A673 (cell line): ENCODE results near the gene PKIB. TPM values are rescaled to one million over a fixed set of nuclear protein-coding genes. Genes with fewer than 3 reads are reported as not detected.

Experiments used
- BruUV-seq: library from RNA; stranded (reverse); fragments of 400-500 nt; replicated peaks from 2 replicates; lab custom pipeline; 2021; lab: Mats Ljungman, UMichigan
- CTCF ChIA-PET: fragments of 300-600 bp; sonication (Branson Sonifier 250); formaldehyde crosslinking; loops from one replicate; lab custom pipeline; 2022; ENCODE audit warnings: antibody characterized with exemption; lab: Charles Lee
- POLR2A ChIA-PET: fragments of 300-600 bp; sonication (Branson Sonifier 250); formaldehyde crosslinking; loops from one replicate; lab custom pipeline; 2022; ENCODE audit warnings: antibody characterized with exemption; ENCODE audit not compliant: low non-redundant PET; lab: Charles Lee
- DNase-seq: peaks from one replicate; pipeline ENCODE4 v3.0.0-alpha.2; 2015; ENCODE audit warnings: low spot score
- H3K27ac ChIP-seq: fragments of 200-600 bp; sonication (generic); 2 replicates; pipeline ENCODE4 v1.5.1; 2016; ENCODE audit warnings: mixed run types, low read depth, mild to moderate bottlenecking, mixed read lengths, antibody characterized with exemption, low read length; ENCODE audit not compliant: poor library complexity, severe bottlenecking
- H3K27me3 ChIP-seq: fragments of 200-600 bp; sonication (generic); replicated peaks from 2 replicates; pipeline ENCODE4 v1.6.1; 2017; ENCODE audit warnings: mixed run types, low read depth, mild to moderate bottlenecking, mixed read lengths, antibody characterized with exemption, low read length; ENCODE audit not compliant: insufficient read depth, poor library complexity
- H3K36me3 ChIP-seq: fragments of 200-600 bp; sonication (generic); 2 replicates; pipeline ENCODE4 v1.6.1; 2016; ENCODE audit warnings: mixed run types, mild to moderate bottlenecking, mixed read lengths, antibody characterized with exemption, low read length; ENCODE audit not compliant: insufficient read depth, poor library complexity, severe bottlenecking
- H3K4me1 ChIP-seq: fragments of 200-600 bp; sonication (generic); 2 replicates; pipeline ENCODE4 v1.6.1; 2017; ENCODE audit warnings: mixed run types, mild to moderate bottlenecking, mixed read lengths, antibody characterized with exemption, low read length; ENCODE audit not compliant: insufficient read depth, poor library complexity, severe bottlenecking
- H3K4me3 ChIP-seq: fragments of 200-600 bp; sonication (generic); 2 replicates; pipeline ENCODE4 v1.5.1; 2016; ENCODE audit warnings: low read depth, mixed run types, mild to moderate bottlenecking, mixed read lengths, low read length; ENCODE audit not compliant: poor library complexity, severe bottlenecking
- H3K9me3 ChIP-seq: fragments of 200-600 bp; sonication (generic); 2 replicates; pipeline ENCODE4 v1.6.1; 2016; ENCODE audit warnings: mixed run types, low read depth, mild to moderate bottlenecking, mixed read lengths, antibody characterized with exemption, low read length; ENCODE audit not compliant: poor library complexity, severe bottlenecking
- CTCF ChIP-seq: fragments of 300-800, 200-600 bp; sonication (generic); conservative IDR thresholded peaks from 2 replicates; pipeline ENCODE4 v1.5.1; 2017; ENCODE audit warnings: low read depth, mild to moderate bottlenecking, antibody characterized with exemption, low read length, moderate library complexity, mixed read lengths
- EZH2 ChIP-seq: fragments of 200-600 bp; sonication (generic); IDR thresholded peaks from 2 replicates; pipeline ENCODE4 v1.6.1; 2017; ENCODE audit warnings: borderline replicate concordance, low read depth, mild to moderate bottlenecking, mixed read lengths, antibody characterized with exemption, low read length; ENCODE audit not compliant: poor library complexity, severe bottlenecking
- intact Hi-C: fragments of 100-400 bp; cut with micrococcal nuclease; formaldehyde crosslinking; loops from one replicate; pipeline ENCODE4 v1.10.0; 2022; ENCODE audit not compliant: unreplicated experiment
- total RNA-seq: library from RNA; stranded (reverse); gene quantifications from 2 replicates; pipeline ENCODE4 v1.2.3, GENCODE V29; 2021

PKIB gene
- total RNA-seq, 1 experiment from 2014 or later: 11.5 TPM

GRCh38 chr6:122676146-122676545, 65.9 kb downstream of the PKIB start:
- Histone ChIP-seq H3K4me3 (no peak overlapping the region), H3K9me3 (no peaks in the 10 kb centered on the region), H3K36me3 (no peaks in the 10 kb centered on the region), H3K4me1 (peaks cover 3% of the 10 kb centered on the region), H3K27ac (no peak overlapping the region), H3K27me3 (no peaks in the 10 kb centered on the region)
- intact Hi-C loops: no loop called here
- CTCF ChIA-PET: no interaction called here
- TF ChIP-seq EZH2: no peak
- no peak for TF ChIP-seq CTCF
- DNase-seq: no peak
- no TSS peak for BruUV-seq
- POLR2A ChIA-PET: interaction anchor here (0.6 kb wide), 1 partner anchor 326 kb away, joined by 3 read pairs; no protein-coding TSS in a partner anchor

GRCh38 chr6:122676688-122677087, 66.5 kb downstream of the PKIB start:
- intact Hi-C loops: no loop called here
- no peak for DNase-seq
- ChIA-PET POLR2A (interaction anchor here (0.6 kb wide), 1 partner anchor 325 kb away, joined by 3 read pairs; no protein-coding TSS in a partner anchor), CTCF (no interaction called here)
- TF ChIP-seq CTCF: no peak
- no peak for TF ChIP-seq EZH2
- Histone ChIP-seq H3K4me3 (no peak overlapping the region), H3K4me1 (peaks cover 3% of the 10 kb centered on the region), H3K36me3 (no peaks in the 10 kb centered on the region), H3K27me3 (no peaks in the 10 kb centered on the region), H3K27ac (no peak overlapping the region), H3K9me3 (no peaks in the 10 kb centered on the region)
- no TSS peak for BruUV-seq

- BruUV-seq: no TSS peak
- no peaks in the 10 kb centered on the region for H3K36me3 ChIP-seq
- ChIA-PET CTCF (no interaction called here), POLR2A (no interaction called here)
- no peaks in the 10 kb centered on the region for H3K9me3 ChIP-seq
- intact Hi-C loops: no loop called here
- H3K27ac ChIP-seq: no peak overlapping the region
- H3K4me3 ChIP-seq: no peak overlapping the region
- no peaks in the 10 kb centered on the region for H3K27me3 ChIP-seq
- peak; percentile 37 for DNase-seq
- H3K4me1 ChIP-seq: peaks cover 3% of the 10 kb centered on the region
- TF ChIP-seq EZH2 (no peak), CTCF (no peak)
Measured at GRCh38 chr6:122677406-122677805, 67.2 kb downstream of the PKIB start.
